GM12875 (cell line): ENCODE results near the gene INTS4.
"Not testable (repeated sequence)": the region's sequence is repeated elsewhere in the genome, so short reads cannot be mapped to it uniquely, and the experiment has no call there.

Source experiments
- H3K4me3 ChIP-seq: one replicate; pipeline ENCODE4 v1.5.1; 2011; ENCODE audit warnings: low read depth, low read length, control low read depth
- TF ChIP-seq, protein P1 (sequence below): IDR thresholded peaks from 2 replicates; pipeline ENCODE4 v1.5.1; 2011; ENCODE audit warnings: low read depth, mild to moderate bottlenecking, control low read depth, inconsistent platforms, low read length, moderate library complexity, borderline replicate concordance; ENCODE audit not compliant: insufficient read depth

Gene INTS4

GRCh38 chr11:78021611-78022010, 27.1 kb upstream of the INTS4 start:
- TF ChIP-seq, protein P1, sequence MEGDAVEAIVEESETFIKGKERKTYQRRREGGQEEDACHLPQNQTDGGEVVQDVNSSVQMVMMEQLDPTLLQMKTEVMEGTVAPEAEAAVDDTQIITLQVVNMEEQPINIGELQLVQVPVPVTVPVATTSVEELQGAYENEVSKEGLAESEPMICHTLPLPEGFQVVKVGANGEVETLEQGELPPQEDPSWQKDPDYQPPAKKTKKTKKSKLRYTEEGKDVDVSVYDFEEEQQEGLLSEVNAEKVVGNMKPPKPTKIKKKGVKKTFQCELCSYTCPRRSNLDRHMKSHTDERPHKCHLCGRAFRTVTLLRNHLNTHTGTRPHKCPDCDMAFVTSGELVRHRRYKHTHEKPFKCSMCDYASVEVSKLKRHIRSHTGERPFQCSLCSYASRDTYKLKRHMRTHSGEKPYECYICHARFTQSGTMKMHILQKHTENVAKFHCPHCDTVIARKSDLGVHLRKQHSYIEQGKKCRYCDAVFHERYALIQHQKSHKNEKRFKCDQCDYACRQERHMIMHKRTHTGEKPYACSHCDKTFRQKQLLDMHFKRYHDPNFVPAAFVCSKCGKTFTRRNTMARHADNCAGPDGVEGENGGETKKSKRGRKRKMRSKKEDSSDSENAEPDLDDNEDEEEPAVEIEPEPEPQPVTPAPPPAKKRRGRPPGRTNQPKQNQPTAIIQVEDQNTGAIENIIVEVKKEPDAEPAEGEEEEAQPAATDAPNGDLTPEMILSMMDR: no peak
- H3K4me3 ChIP-seq: no peak overlapping the region

DNA sequence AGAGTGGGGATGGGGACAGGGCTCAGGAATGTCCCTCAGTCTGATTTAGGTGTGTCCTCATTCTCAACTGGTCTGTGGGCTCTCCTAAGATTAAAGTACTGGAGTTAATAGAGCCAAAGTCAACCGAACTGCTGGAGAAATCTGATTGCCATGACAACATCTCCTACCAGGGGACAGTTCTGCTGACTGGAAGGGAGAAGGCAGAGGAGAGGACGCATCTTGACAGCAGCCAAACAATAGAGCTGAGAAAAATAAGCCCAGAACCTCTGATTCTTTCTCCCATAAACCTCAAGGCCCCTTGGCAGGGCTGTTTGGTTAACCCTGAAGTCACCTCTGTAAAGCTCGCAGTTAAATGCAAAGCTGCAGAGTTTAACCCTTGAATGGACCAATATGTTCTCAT, 25.8 kb upstream of the INTS4 start:
- TF ChIP-seq, protein P1: no peak
- no peak overlapping the region for H3K4me3 ChIP-seq

GRCh38 chr11:78019808-78020207, 25.3 kb upstream of the INTS4 start:
- TF ChIP-seq, protein P1: no peak
- H3K4me3 ChIP-seq: no peak overlapping the region

GRCh38 chr11:78015878-78016277, 21.4 kb upstream of the INTS4 start:
- no peak overlapping the region for H3K4me3 ChIP-seq
- TF ChIP-seq, protein P1: no peak

DNA sequence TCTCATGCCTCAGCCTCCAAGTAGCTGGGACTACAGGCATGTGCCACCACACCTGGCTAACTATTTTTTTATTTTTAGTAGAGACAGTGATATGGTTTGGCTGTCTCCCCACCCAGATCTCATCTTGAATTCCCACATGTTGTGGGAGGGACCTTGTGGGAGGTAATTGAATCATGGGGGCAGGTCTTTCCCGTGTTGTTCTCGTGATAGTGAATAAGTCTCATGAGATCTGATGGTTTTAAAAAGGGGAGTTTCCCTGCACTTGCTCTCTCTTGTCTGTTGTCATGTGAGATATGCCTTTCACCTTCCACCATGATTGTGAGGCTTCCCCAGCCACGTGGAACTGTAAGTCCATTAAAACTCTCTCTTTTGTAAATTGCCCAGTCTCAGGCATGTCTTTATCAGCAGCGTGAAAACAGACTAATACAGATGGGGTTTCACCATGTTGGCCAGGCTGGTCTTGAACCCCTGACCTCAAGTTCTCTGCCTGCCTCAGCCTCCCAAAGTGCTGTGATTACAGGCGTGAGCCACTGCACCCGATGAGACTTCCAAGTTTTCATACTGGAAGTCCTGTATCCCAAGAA, 20.6 kb upstream of the INTS4 start:
- not testable (repeated sequence) for H3K4me3 ChIP-seq

- TF ChIP-seq, protein P1: no peak
- no peak overlapping the region for H3K4me3 ChIP-seq
These were observed 16.8 kb upstream of the INTS4 start for GRCh38 chr11:78011301-78011700.

DNA sequence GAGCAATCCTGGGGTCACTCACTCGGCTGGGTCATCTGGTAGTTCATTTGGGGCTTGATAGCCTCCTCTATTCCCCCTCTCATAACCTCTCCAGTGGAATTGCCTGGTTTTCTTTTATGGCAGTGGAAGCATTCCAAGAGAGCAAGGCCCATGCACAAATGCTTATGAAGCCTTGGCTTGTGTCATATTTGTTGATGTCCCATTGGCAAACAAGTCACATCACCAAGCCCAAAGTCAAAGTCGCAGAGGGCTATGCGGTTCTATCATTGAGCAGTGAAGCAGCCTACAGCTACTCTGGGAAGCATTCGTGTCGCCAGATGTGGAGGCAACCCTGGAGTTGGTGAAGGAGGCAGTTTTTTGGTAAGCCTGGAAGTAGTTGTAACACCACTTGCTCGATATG, 16.3 kb upstream of the INTS4 start:
- TF ChIP-seq, protein P1: no peak
- no peak overlapping the region for H3K4me3 ChIP-seq

- TF ChIP-seq, protein P1: no peak
- no peak overlapping the region for H3K4me3 ChIP-seq
These were observed 15.8 kb upstream of the INTS4 start for GRCh38 chr11:78010304-78010703.
